Skeletal muscle tissue (tissue), 4 donors: ENCODE results near the gene ATE1. TPM values are rescaled to one million over a fixed set of nuclear protein-coding genes. Genes with fewer than 3 reads are reported as not detected.
"Not testable (repeated sequence)": the region's sequence is repeated elsewhere in the genome, so short reads cannot be mapped to it uniquely, and the experiment has no call there.

ENCODE experiments used
- H3K27ac ChIP-seq: one replicate; pipeline ENCODE4 v1.7.0; 2013; ENCODE audit warnings: mild to moderate bottlenecking, low read depth, low read length, inconsistent platforms
- H3K27me3 ChIP-seq, 3 donors: one replicate each; pipeline ENCODE4 v1.7.0; 2013; ENCODE audit warnings: low read length in 3 of 3; ENCODE audit not compliant: control insufficient read depth in 3 of 3, insufficient read depth in 3 of 3
- H3K36me3 ChIP-seq, 3 donors: one replicate each; pipeline ENCODE4 v1.7.0; 2013; ENCODE audit warnings: low read length in 3 of 3; ENCODE audit not compliant: control insufficient read depth in 3 of 3, insufficient read depth in 3 of 3
- H3K4me1 ChIP-seq, 3 donors: one replicate each; pipeline ENCODE4 v1.7.0; 2013; ENCODE audit warnings: low read length in 3 of 3, mild to moderate bottlenecking in 3 of 3; ENCODE audit not compliant: control insufficient read depth in 3 of 3, insufficient read depth in 3 of 3
- H3K4me3 ChIP-seq, 3 donors: one replicate each; pipeline ENCODE4 v1.7.0; 2013; ENCODE audit warnings: low read length in 3 of 3
- H3K9ac ChIP-seq, 3 donors: one replicate each; pipeline ENCODE4 v1.7.0; 2013; ENCODE audit warnings: low read length in 3 of 3, mild to moderate bottlenecking in 3 of 3, moderate library complexity in 2 of 3, low read depth in 1 of 3
- H3K9me3 ChIP-seq, 3 donors: one replicate each; pipeline ENCODE4 v1.7.0; 2013; ENCODE audit warnings: low read length in 3 of 3; ENCODE audit not compliant: control insufficient read depth in 3 of 3
- total RNA-seq: library from RNA; depleted of rRNA; stranded (reverse); fragments of >200 nt; gene quantifications from one replicate; pipeline ENCODE4 v1.2.3, GENCODE V29; 2014
- donor health status: Osteomylitis.

ATE1 gene
- total RNA-seq = 30.3 TPM

- peaks cover 2 to 4% (median 4%) of the 10 kb centered on the region in 3 donors for H3K36me3 ChIP-seq
- no peaks in the 10 kb centered on the region for H3K27me3 ChIP-seq
- H3K9me3 ChIP-seq = no peaks in the 10 kb centered on the region
- peak within 1 kb of the TSS; percentile 96 for H3K27ac ChIP-seq
- H3K4me3 ChIP-seq = peak within 1 kb of the TSS; percentile 69 to 96 (median 95)
- H3K4me1 ChIP-seq = peaks cover 6 to 19% (median 16%) of the 10 kb centered on the region in 3 donors
- H3K9ac ChIP-seq = peak within 1 kb of the TSS; percentile 96 to 99 (median 98)
Measured at GRCh38 chr10:121927841-121928527, at the start of gene ATE1. ATE1 (minus strand) TSS chr10:121928031; CDS start chr10:121927949, 82 bp downstream.

GRCh38 chr10:121976607-121977006, 48.8 kb upstream of the ATE1 start:
- Histone ChIP-seq H3K36me3 (peaks cover 0 to 5% (median 0%) of the 10 kb centered on the region in 3 donors), H3K9me3 (no peaks in the 10 kb centered on the region), H3K4me3 (no peak overlapping the region), H3K9ac (no peak overlapping the region), H3K4me1 (peaks cover 14 to 15% (median 15%) of the 10 kb centered on the region in 3 donors), H3K27ac (no peak overlapping the region), H3K27me3 (no peaks in the 10 kb centered on the region)

- Histone ChIP-seq H3K27ac (peak overlapping the region; percentile 94), H3K27me3 (no peaks in the 10 kb centered on the region), H3K9ac (peak overlapping the region; percentile 83 to 94 (median 92)), H3K4me3 (peak overlapping the region; percentile 75 to 83 (median 81)), H3K36me3 (peaks cover 0 to 7% (median 5%) of the 10 kb centered on the region in 3 donors), H3K4me1 (peaks cover 14 to 15% (median 15%) of the 10 kb centered on the region in 3 donors), H3K9me3 (no peaks in the 10 kb centered on the region)
Measured at GRCh38 chr10:121975295-121976086, 47.7 kb upstream of the ATE1 start.

- Histone ChIP-seq H3K27me3 (no peaks in the 10 kb centered on the region), H3K36me3 (peaks cover 5 to 10% (median 9%) of the 10 kb centered on the region in 3 donors), H3K9me3 (no peaks in the 10 kb centered on the region), H3K4me1 (peaks cover 14 to 15% (median 15%) of the 10 kb centered on the region in 3 donors), H3K4me3 (peak within 1 kb of the TSS; percentile 75 to 83 (median 81)), H3K9ac (peak within 1 kb of the TSS; percentile 83 to 94 (median 92)), H3K27ac (peak within 1 kb of the TSS; percentile 94)
Measured at GRCh38 chr10:121974535-121975294, 46.9 kb upstream of the ATE1 start, which contains the start of gene NSMCE4A. NSMCE4A (minus strand) TSS chr10:121975217; CDS start chr10:121975165, 52 bp downstream.

GRCh38 chr10:121974019-121974534, 46.2 kb upstream of the ATE1 start:
- peak overlapping the region; percentile 94 for H3K27ac ChIP-seq

GRCh38 chr10:121969086-121969485, 41.3 kb upstream of the ATE1 start:
- H3K27ac ChIP-seq, H3K9ac ChIP-seq, H3K27me3 ChIP-seq, H3K9me3 ChIP-seq, H3K4me3 ChIP-seq: not testable (repeated sequence)
- H3K36me3 ChIP-seq = peaks cover 32 to 45% (median 37%) of the 10 kb centered on the region in 3 donors
- peaks cover 8 to 14% (median 9%) of the 10 kb centered on the region in 3 donors for H3K4me1 ChIP-seq

More at GRCh38 chr10:121974019-121974534, 46.2 kb upstream of the ATE1 start:
- Histone ChIP-seq H3K27me3 (no peaks in the 10 kb centered on the region), H3K9ac (peak overlapping the region; percentile 83 to 94 (median 92)), H3K4me1 (peaks cover 14 to 15% (median 15%) of the 10 kb centered on the region in 3 donors), H3K36me3 (peaks cover 7 to 10% (median 10%) of the 10 kb centered on the region in 3 donors), H3K9me3 (no peaks in the 10 kb centered on the region), H3K4me3 (peak overlapping the region; percentile 75 to 83 (median 81))

- H3K4me1 ChIP-seq = peaks cover 0 to 4% (median 0%) of the 10 kb centered on the region in 3 donors
- no peak overlapping the region for H3K4me3 ChIP-seq
- no peaks in the 10 kb centered on the region for H3K27me3 ChIP-seq
- H3K36me3 ChIP-seq = peaks cover 25 to 49% (median 43%) of the 10 kb centered on the region in 3 donors
- H3K27ac ChIP-seq = no peak overlapping the region
- H3K9ac ChIP-seq = no peak overlapping the region
- no peaks in the 10 kb centered on the region for H3K9me3 ChIP-seq
Measured at GRCh38 chr10:121965996-121966395, 38.2 kb upstream of the ATE1 start.

- Histone ChIP-seq H3K36me3 (peaks cover 14 to 36% (median 33%) of the 10 kb centered on the region in 3 donors), H3K4me1 (peaks cover 0 to 4% (median 0%) of the 10 kb centered on the region in 3 donors)
Measured at GRCh38 chr10:121961456-121961855, 33.6 kb upstream of the ATE1 start.

GRCh38 chr10:121959671-121960070, 31.8 kb upstream of the ATE1 start:
- H3K9me3 ChIP-seq = no peaks in the 10 kb centered on the region
- no peak overlapping the region for H3K4me3 ChIP-seq
- no peak overlapping the region for H3K9ac ChIP-seq
- H3K4me1 ChIP-seq = no peaks in the 10 kb centered on the region
- H3K36me3 ChIP-seq = peaks cover 12 to 28% (median 27%) of the 10 kb centered on the region in 3 donors
- no peaks in the 10 kb centered on the region for H3K27me3 ChIP-seq
- no peak overlapping the region for H3K27ac ChIP-seq

More at GRCh38 chr10:121961456-121961855, 33.6 kb upstream of the ATE1 start:
- Histone ChIP-seq H3K4me3 (no peak overlapping the region), H3K27me3 (no peaks in the 10 kb centered on the region), H3K27ac (no peak overlapping the region), H3K9me3 (no peaks in the 10 kb centered on the region), H3K9ac (no peak overlapping the region)
